Measurements from ENCODE around the gene CDH13. TPM values are rescaled to one million over a fixed set of nuclear protein-coding genes. Genes with fewer than 3 reads are reported as not detected.

The CDH13 gene
- total and polyA plus RNA-seq, 3 experiments from 2014 or later: not detected

DNA sequence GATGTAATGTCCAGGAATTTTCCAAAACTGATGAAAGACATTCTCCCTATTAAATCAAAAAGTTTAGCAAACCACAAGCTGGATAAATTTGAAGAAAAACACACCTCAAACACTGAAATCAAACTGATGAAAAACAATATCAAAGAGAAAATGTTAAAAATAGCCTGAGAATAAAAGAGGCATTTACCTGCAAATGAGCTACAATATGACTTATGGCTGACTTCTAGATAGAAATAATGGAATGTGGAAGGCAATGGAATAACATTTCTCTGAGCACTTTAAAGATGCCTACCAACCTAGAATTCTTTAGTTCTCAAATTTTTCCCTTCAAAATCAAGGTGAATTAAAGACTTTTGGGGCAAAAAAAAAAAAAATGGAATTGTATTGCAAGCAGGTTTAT, 1128.6 kb downstream of the CDH13 start:
- ChIA-PET POLR2A (no interaction called here), CTCF (no interaction called here)
- Mint-ChIP-seq H3K9me3 (peaks cover 0 to 9% (median 3%) of the 10 kb centered on the region in 5 donors), H3K27me3 (peaks cover 6 to 32% of the 10 kb centered on the region in 2 donors), H3K4me3 (no peak overlapping the region), H3K27ac (no peak overlapping the region), H3K36me3 (peaks cover 0 to 2% (median 0%) of the 10 kb centered on the region in 3 donors), H3K4me1 (no peaks in the 10 kb centered on the region)
- no peaks in the 10 kb centered on the region for H3K4me1 ChIP-seq (ENCODE audit: insufficient read depth, low read length)
- H3K27me3 ChIP-seq (ENCODE audit: insufficient read depth, low read length, poor library complexity, severe bottlenecking): no peaks in the 10 kb centered on the region
- H3K27ac ChIP-seq (ENCODE audit: low read depth, low read length): no peak overlapping the region
- H3K9me3 ChIP-seq (ENCODE audit: low read length): no peaks in the 10 kb centered on the region
- no peak for DNase-seq
- H3K36me3 ChIP-seq (ENCODE audit: insufficient read depth, low read length): no peaks in the 10 kb centered on the region
- no peak overlapping the region for H3K4me3 ChIP-seq (ENCODE audit: low read length)

DNA sequence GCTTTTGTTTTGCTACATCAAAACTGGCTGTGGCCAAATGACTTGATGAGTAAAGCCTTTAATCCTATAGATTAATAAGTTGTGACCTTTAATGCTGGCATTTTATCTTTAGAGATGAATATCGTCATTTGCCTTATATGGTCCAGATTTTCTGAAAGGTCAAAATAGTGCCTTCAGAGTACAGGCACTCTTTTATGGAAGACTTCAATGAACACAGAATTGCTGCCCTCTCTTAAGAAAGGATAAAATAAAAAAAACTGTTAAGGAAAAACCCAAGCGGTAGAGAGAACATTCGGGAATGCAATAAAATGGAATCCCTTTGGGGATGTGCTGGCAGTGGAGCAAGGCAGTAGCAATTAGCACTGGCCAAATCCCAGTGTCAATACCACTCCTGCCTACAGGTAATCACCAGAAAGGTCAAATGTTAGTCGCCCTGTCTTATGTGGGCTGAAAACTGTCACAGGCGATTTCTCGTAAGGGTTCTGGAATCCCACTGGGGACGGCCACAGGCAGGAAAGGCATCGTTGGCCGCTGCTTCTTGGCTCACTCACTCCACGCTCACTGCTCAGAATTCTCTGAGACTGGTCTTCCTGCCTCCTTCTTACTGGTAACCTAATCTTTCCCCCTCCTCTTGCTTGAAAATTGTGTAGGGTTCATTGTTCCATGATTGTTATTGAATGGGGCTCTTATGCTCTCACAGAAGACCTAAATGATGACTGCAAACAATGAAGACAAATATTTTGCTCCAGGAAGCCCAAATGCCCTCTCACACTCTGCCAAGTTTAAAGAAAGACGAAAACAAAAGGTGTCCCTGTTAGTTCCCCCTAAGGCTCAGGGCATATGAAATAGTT, 1135.6 kb downstream of the CDH13 start:
- Mint-ChIP-seq H3K4me3 (no peak overlapping the region), H3K36me3 (no peaks in the 10 kb centered on the region), H3K27ac (no peak overlapping the region), H3K27me3 (peaks cover 0 to 3% of the 10 kb centered on the region in 2 donors), H3K4me1 (no peaks in the 10 kb centered on the region), H3K9me3 (peaks cover 0 to 3% (median 0%) of the 10 kb centered on the region in 5 donors)
- Histone ChIP-seq H3K4me1 (ENCODE audit: insufficient read depth, low read length) (no peaks in the 10 kb centered on the region), H3K27me3 (ENCODE audit: insufficient read depth, low read length, poor library complexity, severe bottlenecking) (no peaks in the 10 kb centered on the region), H3K4me3 (ENCODE audit: low read length) (no peak overlapping the region), H3K9me3 (ENCODE audit: low read length) (no peaks in the 10 kb centered on the region), H3K36me3 (ENCODE audit: insufficient read depth, low read length) (no peaks in the 10 kb centered on the region), H3K27ac (ENCODE audit: low read depth, low read length) (no peak overlapping the region)
- ChIA-PET POLR2A (no interaction called here), CTCF (no interaction called here)
- DNase-seq: no peak

DNA sequence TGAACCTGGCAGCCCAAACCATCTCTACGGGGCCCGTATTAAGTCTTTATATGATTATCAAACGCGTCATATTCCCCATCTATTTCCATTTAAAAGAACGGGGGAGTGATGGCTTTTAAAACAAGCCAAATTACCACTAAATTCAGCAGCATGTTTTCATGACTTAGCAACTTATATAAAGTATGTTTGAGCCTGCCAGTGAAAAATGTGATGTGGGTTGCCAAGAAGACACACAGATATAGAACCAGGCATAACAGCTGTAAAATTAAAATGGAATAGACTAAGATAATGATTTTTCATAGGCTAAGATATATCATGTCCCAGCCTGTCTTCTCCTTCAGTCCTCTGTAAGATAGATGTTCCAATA, 1136.2 kb downstream of the CDH13 start:
- DNase-seq: no peak
- peaks cover 0 to 3% of the 10 kb centered on the region in 2 donors for H3K27me3 Mint-ChIP-seq
- Histone ChIP-seq H3K4me3 (ENCODE audit: low read length) (no peak overlapping the region), H3K36me3 (ENCODE audit: insufficient read depth, low read length) (no peaks in the 10 kb centered on the region), H3K9me3 (ENCODE audit: low read length) (no peaks in the 10 kb centered on the region), H3K4me1 (ENCODE audit: insufficient read depth, low read length) (no peaks in the 10 kb centered on the region), H3K27ac (ENCODE audit: low read depth, low read length) (no peak overlapping the region), H3K27me3 (ENCODE audit: insufficient read depth, low read length, poor library complexity, severe bottlenecking) (no peaks in the 10 kb centered on the region)
- no peaks in the 10 kb centered on the region for H3K36me3 Mint-ChIP-seq
- CTCF ChIA-PET: no interaction called here
- POLR2A ChIA-PET: no interaction called here
- H3K4me1 Mint-ChIP-seq: no peaks in the 10 kb centered on the region
- no peak overlapping the region for H3K27ac Mint-ChIP-seq
- peaks cover 0 to 3% (median 0%) of the 10 kb centered on the region in 5 donors for H3K9me3 Mint-ChIP-seq
- no peak overlapping the region for H3K4me3 Mint-ChIP-seq

DNA sequence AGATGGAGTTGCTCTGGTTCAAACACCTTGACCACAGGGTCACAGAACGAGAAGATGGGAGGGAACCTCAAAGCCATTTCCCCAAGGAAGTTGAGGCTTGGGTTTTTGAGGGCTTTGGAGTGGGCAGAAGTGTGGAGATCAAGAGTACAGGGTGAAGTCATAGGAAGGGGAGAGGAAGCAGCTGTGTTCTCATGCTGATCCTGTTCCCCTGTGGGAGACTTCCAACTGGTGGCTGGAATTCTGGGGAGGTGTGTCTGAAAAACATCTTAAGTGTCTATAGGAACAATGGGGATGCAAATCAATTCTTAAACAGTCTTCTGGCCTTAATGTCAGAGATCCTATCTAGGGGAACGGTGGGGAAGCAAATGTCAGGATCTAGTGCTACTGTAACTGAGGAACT, 1142.2 kb downstream of the CDH13 start:
- Mint-ChIP-seq H3K4me1 (no peaks in the 10 kb centered on the region), H3K36me3 (no peaks in the 10 kb centered on the region), H3K27me3 (peaks cover 4 to 12% of the 10 kb centered on the region in 2 donors), H3K9me3 (no peaks in the 10 kb centered on the region), H3K4me3 (no peak overlapping the region), H3K27ac (no peak overlapping the region)
- Histone ChIP-seq H3K27ac (ENCODE audit: low read depth, low read length) (no peak overlapping the region), H3K4me1 (ENCODE audit: insufficient read depth, low read length) (no peaks in the 10 kb centered on the region), H3K4me3 (ENCODE audit: low read length) (no peak overlapping the region), H3K36me3 (ENCODE audit: insufficient read depth, low read length) (no peaks in the 10 kb centered on the region), H3K27me3 (ENCODE audit: insufficient read depth, low read length, poor library complexity, severe bottlenecking) (no peaks in the 10 kb centered on the region), H3K9me3 (ENCODE audit: low read length) (no peaks in the 10 kb centered on the region)
- POLR2A ChIA-PET: no interaction called here
- no peak for DNase-seq
- CTCF ChIA-PET: no interaction called here

DNA sequence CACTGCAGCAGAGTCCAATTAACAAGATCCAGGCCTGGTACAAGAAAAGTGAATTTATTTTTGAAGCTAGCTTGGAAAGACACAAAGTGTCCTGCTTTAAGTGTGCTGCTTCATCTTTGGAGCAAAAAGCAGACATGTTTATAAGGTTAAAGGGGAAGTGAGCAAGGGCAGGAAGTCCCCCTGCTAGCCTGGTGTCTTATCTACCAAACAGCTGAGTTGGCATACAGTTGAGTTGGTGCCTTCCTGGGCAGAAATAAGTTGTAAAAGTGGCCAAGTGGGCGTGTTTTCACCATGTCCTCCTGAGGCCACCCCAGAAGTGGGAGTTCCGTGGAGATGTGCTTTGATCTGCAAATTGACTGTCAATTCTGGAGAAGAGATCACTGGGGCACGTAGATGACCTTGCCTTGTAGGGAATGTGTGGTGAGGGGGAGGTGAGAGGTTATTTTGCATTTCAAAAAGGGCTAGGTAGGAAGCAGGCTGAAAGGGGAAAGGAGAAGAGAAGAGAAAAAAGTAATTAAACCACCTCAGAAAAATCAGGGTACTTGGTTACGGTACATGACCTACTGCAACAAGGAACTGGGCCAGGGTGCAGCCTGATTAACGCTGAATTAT, 1142.7 kb downstream of the CDH13 start:
- Mint-ChIP-seq H3K27ac (no peak overlapping the region), H3K36me3 (no peaks in the 10 kb centered on the region), H3K9me3 (no peaks in the 10 kb centered on the region), H3K27me3 (peaks cover 4 to 12% of the 10 kb centered on the region in 2 donors), H3K4me1 (no peaks in the 10 kb centered on the region), H3K4me3 (no peak overlapping the region)
- CTCF ChIA-PET: no interaction called here
- Histone ChIP-seq H3K36me3 (ENCODE audit: insufficient read depth, low read length) (no peaks in the 10 kb centered on the region), H3K4me3 (ENCODE audit: low read length) (no peak overlapping the region), H3K27ac (ENCODE audit: low read depth, low read length) (no peak overlapping the region), H3K27me3 (ENCODE audit: insufficient read depth, low read length, poor library complexity, severe bottlenecking) (no peaks in the 10 kb centered on the region), H3K4me1 (ENCODE audit: insufficient read depth, low read length) (no peaks in the 10 kb centered on the region), H3K9me3 (ENCODE audit: low read length) (no peaks in the 10 kb centered on the region)
- DNase-seq: no peak
- POLR2A ChIA-PET: no interaction called here

DNA sequence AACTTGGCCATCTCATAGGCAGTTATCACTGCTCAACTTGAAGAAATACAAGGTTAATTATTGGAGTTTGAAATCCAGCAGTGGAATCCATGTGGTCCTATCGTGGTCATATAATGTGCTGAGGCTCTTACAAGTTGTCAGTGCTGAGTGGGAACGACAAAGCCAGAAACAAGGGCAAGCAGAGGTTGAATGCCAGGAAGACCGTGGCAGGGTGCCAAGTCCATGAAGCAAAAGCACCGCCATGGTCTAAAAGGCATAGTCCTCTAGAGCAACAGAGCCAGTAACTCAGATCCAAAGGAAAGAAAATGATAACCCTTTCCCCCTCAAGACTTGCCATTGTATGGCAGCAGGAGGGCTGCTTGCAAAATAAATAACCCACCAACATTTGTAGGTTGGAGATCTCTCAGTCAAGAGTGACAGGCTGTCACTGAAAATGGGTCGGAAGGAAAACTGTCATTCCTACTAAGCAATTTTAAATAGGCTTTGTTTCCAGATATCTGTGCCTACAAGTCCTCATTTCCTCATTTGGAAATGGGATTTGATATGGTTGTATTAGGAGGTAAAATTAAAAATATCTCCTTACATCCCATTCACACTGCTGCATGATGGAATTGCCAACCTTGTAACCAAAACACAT, 1144.7 kb downstream of the CDH13 start:
- H3K9me3 Mint-ChIP-seq: no peaks in the 10 kb centered on the region
- Histone ChIP-seq H3K4me1 (ENCODE audit: insufficient read depth, low read length) (no peaks in the 10 kb centered on the region), H3K4me3 (ENCODE audit: low read length) (no peak overlapping the region), H3K27ac (ENCODE audit: low read depth, low read length) (no peak overlapping the region), H3K36me3 (ENCODE audit: insufficient read depth, low read length) (no peaks in the 10 kb centered on the region), H3K9me3 (ENCODE audit: low read length) (no peaks in the 10 kb centered on the region), H3K27me3 (ENCODE audit: insufficient read depth, low read length, poor library complexity, severe bottlenecking) (no peaks in the 10 kb centered on the region)
- ChIA-PET CTCF (no interaction called here), POLR2A (no interaction called here)
- peaks cover 4 to 20% of the 10 kb centered on the region in 2 donors for H3K27me3 Mint-ChIP-seq
- H3K27ac Mint-ChIP-seq: no peak overlapping the region
- no peak for DNase-seq
- no peaks in the 10 kb centered on the region for H3K4me1 Mint-ChIP-seq
- H3K4me3 Mint-ChIP-seq: no peak overlapping the region
- no peaks in the 10 kb centered on the region for H3K36me3 Mint-ChIP-seq

DNA sequence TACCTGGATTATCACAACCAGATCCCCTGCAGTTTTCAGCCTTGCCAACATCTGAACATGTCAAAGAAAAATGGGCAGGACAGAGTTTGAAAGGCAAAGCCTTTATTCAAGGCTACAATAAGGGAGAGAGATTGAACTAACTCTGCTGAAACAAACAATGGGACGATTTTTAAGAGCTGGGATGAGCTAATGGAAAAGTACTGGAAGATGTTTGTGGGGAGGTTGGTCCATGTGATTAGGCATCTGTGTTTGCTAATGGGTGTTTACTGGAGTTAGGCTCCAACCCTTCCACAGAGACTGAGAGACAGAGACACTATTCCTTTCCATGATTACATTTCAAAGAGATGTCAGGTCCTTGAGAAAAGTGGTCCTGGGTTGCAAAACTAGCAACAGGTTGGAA, 1146.0 kb downstream of the CDH13 start:
- H3K4me1 Mint-ChIP-seq: no peaks in the 10 kb centered on the region
- no peaks in the 10 kb centered on the region for H3K4me1 ChIP-seq (ENCODE audit: insufficient read depth, low read length)
- no peaks in the 10 kb centered on the region for H3K27me3 ChIP-seq (ENCODE audit: insufficient read depth, low read length, poor library complexity, severe bottlenecking)
- no peaks in the 10 kb centered on the region for H3K9me3 ChIP-seq (ENCODE audit: low read length)
- H3K36me3 ChIP-seq (ENCODE audit: insufficient read depth, low read length): no peaks in the 10 kb centered on the region
- no peak overlapping the region for H3K4me3 Mint-ChIP-seq
- H3K36me3 Mint-ChIP-seq: no peaks in the 10 kb centered on the region
- H3K27me3 Mint-ChIP-seq: peaks cover 3 to 22% of the 10 kb centered on the region in 2 donors
- no peak overlapping the region for H3K27ac ChIP-seq (ENCODE audit: low read depth, low read length)
- H3K9me3 Mint-ChIP-seq: no peaks in the 10 kb centered on the region
- POLR2A ChIA-PET: no interaction called here
- DNase-seq: no peak
- no peak overlapping the region for H3K4me3 ChIP-seq (ENCODE audit: low read length)
- H3K27ac Mint-ChIP-seq: no peak overlapping the region
- CTCF ChIA-PET: no interaction called here

DNA sequence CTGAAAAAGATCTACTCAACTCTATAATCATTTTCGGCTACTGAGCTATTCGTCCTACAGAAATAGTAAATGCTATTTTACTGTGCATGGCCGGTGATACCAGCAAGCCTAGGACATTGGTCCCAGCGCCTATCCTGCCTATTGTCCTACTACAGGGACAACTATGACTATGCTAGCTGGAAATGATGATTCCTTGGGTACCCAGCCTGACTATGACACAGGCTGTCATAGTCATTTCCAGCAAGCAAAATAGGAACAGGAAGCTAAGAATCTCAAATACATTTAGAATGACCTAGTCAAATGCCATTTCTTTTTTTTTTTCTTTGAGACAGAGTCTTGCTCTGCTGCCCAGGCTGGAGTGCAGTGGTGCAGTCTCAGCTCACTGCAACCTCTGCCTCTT, 1147.3 kb downstream of the CDH13 start:
- Histone ChIP-seq H3K9me3 (ENCODE audit: low read length) (no peaks in the 10 kb centered on the region), H3K36me3 (ENCODE audit: insufficient read depth, low read length) (no peaks in the 10 kb centered on the region), H3K4me1 (ENCODE audit: insufficient read depth, low read length) (no peaks in the 10 kb centered on the region), H3K27ac (ENCODE audit: low read depth, low read length) (no peak overlapping the region), H3K27me3 (ENCODE audit: insufficient read depth, low read length, poor library complexity, severe bottlenecking) (no peaks in the 10 kb centered on the region), H3K4me3 (ENCODE audit: low read length) (no peak overlapping the region)
- Mint-ChIP-seq H3K9me3 (no peaks in the 10 kb centered on the region), H3K27ac (no peak overlapping the region), H3K4me3 (no peak overlapping the region), H3K4me1 (no peaks in the 10 kb centered on the region), H3K27me3 (peaks cover 3 to 23% of the 10 kb centered on the region in 2 donors), H3K36me3 (no peaks in the 10 kb centered on the region)
- ChIA-PET POLR2A (no interaction called here), CTCF (no interaction called here)
- DNase-seq: no peak
